Stimulated activated CD4-positive, alpha-beta T cell treated with anti-CD3 and anti-CD28 coated beads, Interleukin-15, amount 100 ng/mL, for 1 hour (primary cell): Measurements from ENCODE around the gene GARNL3.

Source experiments
- DNase-seq, 2 donors: peaks; one replicate each; pipeline ENCODE4 v3.0.0-alpha.2; 2020; ENCODE audit warnings: low read depth in 1 of 2, low spot score in 1 of 2

The GARNL3 gene

GRCh38 chr9:127370672-127371648, 106.4 kb downstream of the GARNL3 start:
- DNase-seq: no peak

- DNase-seq: no peak
Measured at GRCh38 chr9:127380479-127380878, 115.9 kb downstream of the GARNL3 start.

- no peak for DNase-seq
Measured at GRCh38 chr9:127382541-127382940, 118.0 kb downstream of the GARNL3 start.

GRCh38 chr9:127384016-127384730, 119.6 kb downstream of the GARNL3 start:
- no peak for DNase-seq

GRCh38 chr9:127384901-127385300, 120.3 kb downstream of the GARNL3 start:
- no peak for DNase-seq

- no peak for DNase-seq
Measured at GRCh38 chr9:127386249-127386648, 121.7 kb downstream of the GARNL3 start.

GRCh38 chr9:127386981-127387380, 122.4 kb downstream of the GARNL3 start:
- no peak for DNase-seq

GRCh38 chr9:127388037-127388855, 123.7 kb downstream of the GARNL3 start:
- peak; percentile 56 to 68 for DNase-seq

- no peak for DNase-seq
Measured at GRCh38 chr9:127388856-127389238, 124.3 kb downstream of the GARNL3 start.

- DNase-seq: no peak
Measured at GRCh38 chr9:127389381-127390247, 125.0 kb downstream of the GARNL3 start.

- DNase-seq: no peak
Measured at GRCh38 chr9:127390248-127390545, 125.6 kb downstream of the GARNL3 start.

GRCh38 chr9:127390563-127390962, 126.0 kb downstream of the GARNL3 start:
- DNase-seq: no peak

- no peak for DNase-seq
Measured at GRCh38 chr9:127392166-127392565, 127.6 kb downstream of the GARNL3 start.

GRCh38 chr9:127392976-127393375, 128.4 kb downstream of the GARNL3 start:
- no peak for DNase-seq

- DNase-seq: no peak
Measured at GRCh38 chr9:127393645-127394044, 129.1 kb downstream of the GARNL3 start.

- no peak for DNase-seq
Measured at GRCh38 chr9:127395497-127396252, 131.1 kb downstream of the GARNL3 start.

- no peak for DNase-seq
Measured at GRCh38 chr9:127396253-127396807, 131.8 kb downstream of the GARNL3 start.

- DNase-seq: peak; percentile 66 to 68
Measured at GRCh38 chr9:127396808-127397645, 132.5 kb downstream of the GARNL3 start, which contains the start of gene SLC2A8. TSS of gene SLC2A8 (plus strand) at chr9:127397169. CDS start at chr9:127397231, 62 bp downstream.
